ENCODE data around the gene DENND2D. TPM values are rescaled to one million over a fixed set of nuclear protein-coding genes. Genes with fewer than 3 reads are reported as not detected.

DENND2D gene
- total and polyA plus RNA-seq, 4 experiments from 2014 or later, result 125 to 284 (median 252) TPM

- intact Hi-C loops (cut with micrococcal nuclease), result loop anchor here (5.0 kb wide), 2 partner anchors 60 to 865 kb away; partner anchors contain the start of genes CEPT1, DRAM2 and RBM15
- Mint-ChIP-seq H3K27ac (peak overlapping the region; percentile 92 to 98 (median 98)), H3K27me3 (no peaks in the 10 kb centered on the region), H3K9me3 (peaks cover 0 to 2% (median 0%) of the 10 kb centered on the region in 8 donors), H3K4me1 (peaks cover 37 to 85% (median 50%) of the 10 kb centered on the region in 4 donors), H3K4me3 (peak overlapping the region; percentile 99 to 100 (median 100)), H3K36me3 (peaks cover 26 to 42% of the 10 kb centered on the region in 2 donors)
- peaks cover 13% of the 10 kb centered on the region for H3K36me3 ChIP-seq (ENCODE audit: insufficient read depth, low read length)
- H3K9me3 ChIP-seq (ENCODE audit: control insufficient read depth in 1 of 2, low read length in 2 of 2), result no peaks in the 10 kb centered on the region
- POLR2A ChIA-PET (ENCODE audit: partially characterized antibody), result interaction anchor here (2.3 to 18.1 kb wide), 4 partner anchors 16 to 238 kb away, joined by 5 to 1434 read pairs (median 135); partner anchors contain the start of genes CEPT1, CHI3L2, DRAM2 and LRIF1
- H3K27ac ChIP-seq (ENCODE audit: low read depth, low read length), result peak overlapping the region; percentile 84
- CTCF ChIA-PET (ENCODE audit: partially characterized antibody), result interaction anchor here (1.8 to 19.0 kb wide), 2 partner anchors 19 to 132 kb away, joined by 5 to 623 read pairs; partner anchors contain the start of gene CHI3L2
- no peak for DNase-seq
- no peaks in the 10 kb centered on the region for H3K27me3 ChIP-seq (ENCODE audit: insufficient read depth, low read length)
- peak overlapping the region in 1 of 2 donors; percentile 65 for H3K4me3 ChIP-seq (ENCODE audit: low read length in 2 of 2)
- H3K4me1 ChIP-seq (ENCODE audit: insufficient read depth, low read length), result peaks cover 55% of the 10 kb centered on the region
These were observed 1.9 kb upstream of the DENND2D start for GRCh38 chr1:111202366-111202706.

GRCh38 chr1:111201275-111202090 lies 1.0 kb upstream of the DENND2D start:
- Mint-ChIP-seq H3K36me3 (peaks cover 34 to 50% of the 10 kb centered on the region in 2 donors), H3K27ac (peak overlapping the region; percentile 92 to 98 (median 98)), H3K27me3 (no peaks in the 10 kb centered on the region), H3K4me3 (peak overlapping the region; percentile 99 to 100 (median 100)), H3K4me1 (peaks cover 43 to 89% (median 57%) of the 10 kb centered on the region in 4 donors), H3K9me3 (peaks cover 0 to 2% (median 0%) of the 10 kb centered on the region in 8 donors)
- Histone ChIP-seq H3K4me3 (ENCODE audit: low read length in 2 of 2) (peak overlapping the region; percentile 87 to 90), H3K27ac (ENCODE audit: low read depth, low read length) (peak overlapping the region; percentile 84), H3K27me3 (ENCODE audit: insufficient read depth, low read length) (no peaks in the 10 kb centered on the region), H3K36me3 (ENCODE audit: insufficient read depth, low read length) (peaks cover 21% of the 10 kb centered on the region), H3K9me3 (ENCODE audit: control insufficient read depth in 1 of 2, low read length in 2 of 2) (no peaks in the 10 kb centered on the region), H3K4me1 (ENCODE audit: insufficient read depth, low read length) (peaks cover 63% of the 10 kb centered on the region)
- intact Hi-C loops (cut with micrococcal nuclease), result loop anchor here (2.0 to 5.0 kb wide), 3 partner anchors 17 to 864 kb away; partner anchors contain the start of genes CEPT1, DRAM2 and RBM15
- POLR2A ChIA-PET (ENCODE audit: partially characterized antibody), result interaction anchor here (1.2 to 18.1 kb wide), 6 partner anchors 15 to 237 kb away, joined by 3 to 1434 read pairs (median 20); partner anchors contain the start of genes CEPT1, CHI3L2, DRAM2 and LRIF1
- no peak for DNase-seq
- CTCF ChIA-PET (ENCODE audit: partially characterized antibody), result interaction anchor here (1.5 to 19.0 kb wide), 3 partner anchors 20 to 171 kb away, joined by 4 to 623 read pairs (median 5); partner anchors contain the start of gene CHI3L2

- peak overlapping the region; percentile 92 to 98 (median 98) for H3K27ac Mint-ChIP-seq
- H3K9me3 ChIP-seq (ENCODE audit: control insufficient read depth in 1 of 2, low read length in 2 of 2), result no peaks in the 10 kb centered on the region
- intact Hi-C loops (cut with micrococcal nuclease), result loop anchor here (2.0 to 5.0 kb wide), 3 partner anchors 16 to 863 kb away; partner anchors contain the start of genes CEPT1, DRAM2 and RBM15
- POLR2A ChIA-PET (ENCODE audit: partially characterized antibody), result interaction anchor here (0.7 to 18.1 kb wide), 7 partner anchors 14 to 206 kb away, joined by 3 to 1434 read pairs (median 4); partner anchors contain the start of genes CEPT1, CHI3L2 and DRAM2
- no peak for DNase-seq
- H3K27ac ChIP-seq (ENCODE audit: low read depth, low read length), result peak overlapping the region; percentile 84
- H3K27me3 ChIP-seq (ENCODE audit: insufficient read depth, low read length), result no peaks in the 10 kb centered on the region
- peak overlapping the region; percentile 87 to 90 for H3K4me3 ChIP-seq (ENCODE audit: low read length in 2 of 2)
- CTCF ChIA-PET (ENCODE audit: partially characterized antibody), result interaction anchor here (1.5 to 19.0 kb wide), 4 partner anchors 20 to 201 kb away, joined by 4 to 623 read pairs (median 34); partner anchors contain the start of gene CHI3L2
- peaks cover 0 to 2% (median 0%) of the 10 kb centered on the region in 8 donors for H3K9me3 Mint-ChIP-seq
- peaks cover 46 to 90% (median 58%) of the 10 kb centered on the region in 4 donors for H3K4me1 Mint-ChIP-seq
- H3K36me3 ChIP-seq (ENCODE audit: insufficient read depth, low read length), result peaks cover 28% of the 10 kb centered on the region
- H3K36me3 Mint-ChIP-seq, result peaks cover 42 to 57% of the 10 kb centered on the region in 2 donors
- H3K27me3 Mint-ChIP-seq, result no peaks in the 10 kb centered on the region
- H3K4me3 Mint-ChIP-seq, result peak overlapping the region; percentile 99 to 100 (median 100)
- H3K4me1 ChIP-seq (ENCODE audit: insufficient read depth, low read length), result peaks cover 69% of the 10 kb centered on the region
These were observed 336 bp upstream of the DENND2D start for GRCh38 chr1:111200802-111201161.

- H3K27me3 ChIP-seq (ENCODE audit: insufficient read depth, low read length), result no peaks in the 10 kb centered on the region
- H3K4me3 ChIP-seq (ENCODE audit: low read length in 2 of 2), result peak overlapping the region; percentile 87 to 90
- peak in 1 of 5 donors; percentile 33 for DNase-seq
- H3K4me1 ChIP-seq (ENCODE audit: insufficient read depth, low read length), result peaks cover 69% of the 10 kb centered on the region
- intact Hi-C loops (cut with micrococcal nuclease), result loop anchor here (5.0 kb wide), 1 partner anchor 148 kb away; no protein-coding TSS in a partner anchor
- ChIA-PET POLR2A (ENCODE audit: partially characterized antibody) (interaction anchor here (0.9 to 18.1 kb wide), 15 partner anchors 8 to 249 kb away, joined by 3 to 1434 read pairs (median 7); partner anchors contain the start of genes CEPT1, CHI3L2, DRAM2 and WDR77), CTCF (ENCODE audit: partially characterized antibody) (interaction anchor here (1.0 to 19.0 kb wide), 11 partner anchors 10 to 249 kb away, joined by 3 to 623 read pairs (median 7); partner anchors contain the start of gene CHI3L2)
- H3K36me3 Mint-ChIP-seq, result peaks cover 56 to 70% of the 10 kb centered on the region in 2 donors
- peaks cover 0 to 2% (median 0%) of the 10 kb centered on the region in 8 donors for H3K9me3 Mint-ChIP-seq
- no peaks in the 10 kb centered on the region for H3K9me3 ChIP-seq (ENCODE audit: control insufficient read depth in 1 of 2, low read length in 2 of 2)
- H3K27me3 Mint-ChIP-seq, result no peaks in the 10 kb centered on the region
- peak overlapping the region; percentile 92 to 98 (median 97) for H3K27ac Mint-ChIP-seq
- H3K27ac ChIP-seq (ENCODE audit: low read depth, low read length), result peak overlapping the region; percentile 84
- peaks cover 43% of the 10 kb centered on the region for H3K36me3 ChIP-seq (ENCODE audit: insufficient read depth, low read length)
- peak overlapping the region; percentile 99 to 100 (median 100) for H3K4me3 Mint-ChIP-seq
- H3K4me1 Mint-ChIP-seq, result peaks cover 48 to 91% (median 60%) of the 10 kb centered on the region in 4 donors
These were observed 1.1 kb downstream of the DENND2D start for GRCh38 chr1:111199329-111199728.

GRCh38 chr1:111198836-111199235 lies 1.6 kb downstream of the DENND2D start:
- Histone ChIP-seq H3K4me3 (ENCODE audit: low read length in 2 of 2) (peak overlapping the region; percentile 87 to 90), H3K9me3 (ENCODE audit: control insufficient read depth in 1 of 2, low read length in 2 of 2) (no peaks in the 10 kb centered on the region), H3K36me3 (ENCODE audit: insufficient read depth, low read length) (peaks cover 48% of the 10 kb centered on the region), H3K27me3 (ENCODE audit: insufficient read depth, low read length) (no peaks in the 10 kb centered on the region), H3K27ac (ENCODE audit: low read depth, low read length) (peak overlapping the region; percentile 84), H3K4me1 (ENCODE audit: insufficient read depth, low read length) (peaks cover 74% of the 10 kb centered on the region)
- DNase-seq, result no peak
- H3K27me3 Mint-ChIP-seq, result no peaks in the 10 kb centered on the region
- peak overlapping the region; percentile 92 to 98 (median 97) for H3K27ac Mint-ChIP-seq
- CTCF ChIA-PET (ENCODE audit: partially characterized antibody), result interaction anchor here (0.8 to 19.0 kb wide), 15 partner anchors 11 to 310 kb away, joined by 3 to 623 read pairs (median 5); partner anchors contain the start of gene CHI3L2
- H3K9me3 Mint-ChIP-seq, result peaks cover 0 to 2% (median 0%) of the 10 kb centered on the region in 8 donors
- H3K36me3 Mint-ChIP-seq, result peaks cover 61 to 75% of the 10 kb centered on the region in 2 donors
- intact Hi-C loops (cut with micrococcal nuclease), result loop anchor here (5.0 kb wide), 1 partner anchor 148 kb away; no protein-coding TSS in a partner anchor
- POLR2A ChIA-PET (ENCODE audit: partially characterized antibody), result interaction anchor here (0.6 to 18.1 kb wide), 19 partner anchors 8 to 564 kb away, joined by 3 to 1434 read pairs (median 4); partner anchors contain the start of genes CEPT1, CHI3L2, DRAM2 and WDR77
- H3K4me3 Mint-ChIP-seq, result peak overlapping the region; percentile 99 to 100 (median 100)
- peaks cover 53 to 96% (median 65%) of the 10 kb centered on the region in 4 donors for H3K4me1 Mint-ChIP-seq

GRCh38 chr1:111197598-111198284 lies 2.7 kb downstream of the DENND2D start:
- DNase-seq, result peak; percentile 58 to 78 (median 73)

More at GRCh38 chr1:111197598-111198284, 2.7 kb downstream of the DENND2D start:
- intact Hi-C loops (cut with micrococcal nuclease), result loop anchor here (1.0 to 5.0 kb wide), 5 partner anchors 25 to 243 kb away; no protein-coding TSS in a partner anchor
- peak overlapping the region; percentile 87 to 90 for H3K4me3 ChIP-seq (ENCODE audit: low read length in 2 of 2)
- peaks cover 78% of the 10 kb centered on the region for H3K4me1 ChIP-seq (ENCODE audit: insufficient read depth, low read length)
- H3K27me3 ChIP-seq (ENCODE audit: insufficient read depth, low read length), result no peaks in the 10 kb centered on the region
- H3K36me3 ChIP-seq (ENCODE audit: insufficient read depth, low read length), result peaks cover 59% of the 10 kb centered on the region
- Mint-ChIP-seq H3K4me1 (peaks cover 61 to 96% (median 71%) of the 10 kb centered on the region in 4 donors), H3K36me3 (peaks cover 72 to 82% of the 10 kb centered on the region in 2 donors), H3K27ac (peak overlapping the region; percentile 92 to 98 (median 97)), H3K4me3 (peak overlapping the region; percentile 99 to 100 (median 100)), H3K27me3 (no peaks in the 10 kb centered on the region), H3K9me3 (peaks cover 0 to 2% (median 0%) of the 10 kb centered on the region in 8 donors)
- ChIA-PET CTCF (ENCODE audit: partially characterized antibody) (interaction anchor here (0.7 to 19.0 kb wide), 13 partner anchors 10 to 251 kb away, joined by 3 to 623 read pairs (median 7); partner anchors contain the start of genes CHI3L2 and WDR77), POLR2A (ENCODE audit: partially characterized antibody) (interaction anchor here (0.8 to 18.1 kb wide), 12 partner anchors 10 to 323 kb away, joined by 3 to 1434 read pairs (median 8); partner anchors contain the start of genes CEPT1, CHI3L2, DRAM2 and WDR77)
- no peaks in the 10 kb centered on the region for H3K9me3 ChIP-seq (ENCODE audit: control insufficient read depth in 1 of 2, low read length in 2 of 2)
- H3K27ac ChIP-seq (ENCODE audit: low read depth, low read length), result peak overlapping the region; percentile 84
